Sigmoid colon (tissue), 7 donors: ENCODE data around the gene PRICKLE2. TPM values are rescaled to one million over a fixed set of nuclear protein-coding genes. Genes with fewer than 3 reads are reported as not detected.
A peak's percentile ranks its signal among the peaks of the same experiment; 100 is the strongest.

Experiments
- DNase-seq: peaks from one replicate; pipeline ENCODE4 v3.0.0-alpha.2; 2019
- H3K27ac ChIP-seq, 4 donors: fragments of 200-600 bp; sonication (generic); one replicate each; pipeline ENCODE4 v1.5.1; 2016 to 2019; ENCODE audit warnings: mild to moderate bottlenecking in 1 of 4
- H3K27me3 ChIP-seq, 3 donors: fragments of 200-600 bp; sonication (generic); one replicate each; pipeline ENCODE4 v1.5.1; 2019; ENCODE audit warnings: mild to moderate bottlenecking in 1 of 3
- H3K36me3 ChIP-seq, 4 donors: fragments of 200-600 bp; sonication (generic); one replicate each; pipeline ENCODE4 v1.5.1; 2016 to 2019
- H3K4me1 ChIP-seq, 4 donors: fragments of 200-600 bp; sonication (generic); one replicate each; pipeline ENCODE4 v1.5.1; 2017 to 2019
- H3K4me3 ChIP-seq, 4 donors: fragments of 200-600 bp; sonication (generic); one replicate each; pipeline ENCODE4 v1.5.1; 2017 to 2019; ENCODE audit warnings: mild to moderate bottlenecking in 2 of 4, moderate library complexity in 1 of 4
- H3K9me3 ChIP-seq, 4 donors: fragments of 200-600 bp in 3 of 4; sonication (generic) in 3 of 4; one replicate each; pipeline versions ENCODE4 v1.5.1 to v1.6.1; 2013 to 2019
- EP300 ChIP-seq, 4 donors: sonication (generic); formaldehyde crosslinking; IDR thresholded peaks; one replicate each; pipeline ENCODE4 v1.6.1; 2017; ENCODE audit warnings: antibody characterized with exemption in 4 of 4
- POLR2A ChIP-seq, 2 donors: fragments of 450-650 bp; IDR thresholded peaks; one replicate each; pipeline ENCODE4 v1.6.1; 2016; ENCODE audit warnings: antibody characterized with exemption in 2 of 2, mild to moderate bottlenecking in 2 of 2, moderate library complexity in 2 of 2
- POLR2AphosphoS5 ChIP-seq, 4 donors: sonication (generic); formaldehyde crosslinking; IDR thresholded peaks; one replicate each; pipeline ENCODE4 v1.6.1; 2017; ENCODE audit warnings: antibody characterized with exemption in 4 of 4
- WGBS, 2 donors: extraction: QIAGEN DNeasy Blood & Tissue Kit; methylation state at CpG; one replicate each; pipeline ENCODE4 v1.1.7; 2013; 5-methylcytosine and 5-hydroxymethylcytosine counted together
- intact Hi-C: fragments of 100-400 bp; cut with DNase I; formaldehyde crosslinking; loops from one replicate; pipeline ENCODE4 v1.15.1; 2023
- polyA plus RNA-seq, 3 donors: library from polyadenylated mRNA; stranded (reverse); fragments of 200-250 nt; gene quantifications; one replicate each; pipeline ENCODE4 v1.2.3, GENCODE V29; 2013
- total RNA-seq, 4 donors: library from RNA; depleted of rRNA; stranded (reverse); fragments of >200 nt; gene quantifications; one replicate each; pipeline ENCODE4 v1.1.0, GENCODE V29; 2016
- TF ChIP-seq, protein P1 (sequence below), 4 experiments: fragments of 450-650 bp in 3 of 4; fragments of 200-600 bp in 1 of 4; IDR thresholded peaks; one replicate each; pipeline ENCODE4 v1.5.1; 2016 to 2019; ENCODE audit warnings: antibody characterized with exemption in 4 of 4, mild to moderate bottlenecking in 3 of 4, moderate library complexity in 2 of 4
- donor health status: healthy with polysubstance abuse.
- donor health status: Bipolar disorder and iron deficiency.
- donor health status: healthy.

Gene PRICKLE2
- total and polyA plus RNA-seq, 7 donors = 0.69 to 96.7 (median 61.1) TPM

DNA sequence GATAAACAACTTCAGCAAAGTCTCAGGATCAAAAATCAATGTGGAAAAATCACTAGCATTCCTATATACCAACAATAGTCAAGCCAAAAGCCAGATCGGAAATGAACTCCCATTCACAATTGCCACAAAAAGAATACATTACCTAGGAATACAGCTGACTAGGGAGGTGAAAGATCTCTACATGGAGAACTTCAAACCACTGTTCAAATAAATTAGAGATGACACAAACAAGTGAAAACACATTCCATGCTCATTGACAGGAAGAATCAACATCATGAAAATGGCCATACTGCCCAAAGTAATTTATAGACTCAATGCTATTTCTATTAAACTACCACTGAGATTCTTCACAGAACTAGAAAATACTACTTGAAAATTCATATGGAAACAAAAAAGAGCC lies 107.8 kb downstream of the PRICKLE2 start:
- H3K27me3 ChIP-seq = no peaks in the 10 kb centered on the region

DNA sequence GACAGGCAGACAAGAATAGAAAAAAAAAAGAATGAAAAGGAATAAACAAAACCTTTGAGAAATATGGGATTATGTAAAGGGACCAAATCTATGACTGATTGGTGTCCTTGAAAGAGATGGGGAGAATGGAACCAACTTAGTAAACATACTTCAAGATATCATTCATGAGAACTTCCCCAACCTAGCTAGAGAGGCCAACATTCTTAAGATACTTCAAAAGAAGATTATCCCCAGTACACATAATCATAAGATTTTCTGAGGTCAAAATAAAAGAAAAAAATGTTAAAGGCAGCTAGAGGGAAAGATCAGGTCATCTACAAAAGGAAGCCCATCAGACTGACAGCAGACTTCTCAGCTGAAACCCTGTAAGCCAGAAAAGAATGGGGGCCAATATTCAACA lies 110.6 kb downstream of the PRICKLE2 start:
- no peak for DNase-seq
- no peak overlapping the region for H3K4me3 ChIP-seq
- no peaks in the 10 kb centered on the region for H3K27me3 ChIP-seq
- TF ChIP-seq EP300 (IDR thresholded peaks at IDR 0.05) = no peak
- TF ChIP-seq POLR2A (IDR thresholded peaks at IDR 0.05) = no peak
- TF ChIP-seq, protein P1, sequence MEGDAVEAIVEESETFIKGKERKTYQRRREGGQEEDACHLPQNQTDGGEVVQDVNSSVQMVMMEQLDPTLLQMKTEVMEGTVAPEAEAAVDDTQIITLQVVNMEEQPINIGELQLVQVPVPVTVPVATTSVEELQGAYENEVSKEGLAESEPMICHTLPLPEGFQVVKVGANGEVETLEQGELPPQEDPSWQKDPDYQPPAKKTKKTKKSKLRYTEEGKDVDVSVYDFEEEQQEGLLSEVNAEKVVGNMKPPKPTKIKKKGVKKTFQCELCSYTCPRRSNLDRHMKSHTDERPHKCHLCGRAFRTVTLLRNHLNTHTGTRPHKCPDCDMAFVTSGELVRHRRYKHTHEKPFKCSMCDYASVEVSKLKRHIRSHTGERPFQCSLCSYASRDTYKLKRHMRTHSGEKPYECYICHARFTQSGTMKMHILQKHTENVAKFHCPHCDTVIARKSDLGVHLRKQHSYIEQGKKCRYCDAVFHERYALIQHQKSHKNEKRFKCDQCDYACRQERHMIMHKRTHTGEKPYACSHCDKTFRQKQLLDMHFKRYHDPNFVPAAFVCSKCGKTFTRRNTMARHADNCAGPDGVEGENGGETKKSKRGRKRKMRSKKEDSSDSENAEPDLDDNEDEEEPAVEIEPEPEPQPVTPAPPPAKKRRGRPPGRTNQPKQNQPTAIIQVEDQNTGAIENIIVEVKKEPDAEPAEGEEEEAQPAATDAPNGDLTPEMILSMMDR (IDR thresholded peaks at IDR 0.05) = no peak
- TF ChIP-seq POLR2AphosphoS5 (IDR thresholded peaks at IDR 0.05) = no peak
- peaks cover 0 to 38% (median 20%) of the 10 kb centered on the region in 4 donors for H3K4me1 ChIP-seq
- peaks cover 0 to 5% (median 0%) of the 10 kb centered on the region in 4 donors for H3K36me3 ChIP-seq
- intact Hi-C loops = no loop called here
- no peak overlapping the region for H3K27ac ChIP-seq
- H3K9me3 ChIP-seq = peaks cover 0 to 2% (median 0%) of the 10 kb centered on the region in 4 donors

More for the DNA sequence above, 107.8 kb downstream of the PRICKLE2 start:
- WGBS, 2 donors = 85 to 88% methylated on average over 1 of the region's 1 CpG
- Histone ChIP-seq H3K9me3 (peaks cover 0 to 2% (median 0%) of the 10 kb centered on the region in 4 donors), H3K27ac (no peak overlapping the region), H3K36me3 (peaks cover 0 to 16% (median 0%) of the 10 kb centered on the region in 4 donors), H3K4me1 (peaks cover 0 to 41% (median 34%) of the 10 kb centered on the region in 4 donors), H3K4me3 (no peak overlapping the region)
- TF ChIP-seq EP300 (IDR thresholded peaks at IDR 0.05) (no peak), POLR2A (IDR thresholded peaks at IDR 0.05) (no peak), POLR2AphosphoS5 (IDR thresholded peaks at IDR 0.05) (no peak)
- TF ChIP-seq, protein P1 (IDR thresholded peaks at IDR 0.05) = no peak
- no peak for DNase-seq
- intact Hi-C loops = no loop called here

DNA sequence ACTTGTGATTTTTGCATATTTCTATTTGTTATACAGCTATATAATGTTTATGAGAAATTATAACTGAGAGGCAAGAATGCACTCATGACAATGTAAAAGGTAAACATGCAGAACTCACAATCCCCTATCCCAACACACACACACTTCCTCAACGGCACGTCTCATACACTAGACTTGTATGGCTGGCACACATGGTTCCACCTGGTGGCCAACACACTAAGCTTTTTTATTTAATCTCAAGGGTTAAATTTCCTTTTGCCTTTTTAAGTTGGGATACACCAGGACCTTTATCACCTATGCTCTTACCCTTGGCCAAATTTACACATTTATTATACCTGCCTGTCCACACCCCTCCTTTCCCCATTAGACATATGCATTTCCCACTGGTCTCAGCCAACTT lies 113.4 kb downstream of the PRICKLE2 start:
- DNase-seq = no peak
- 32 to 61% methylated on average over 2 of the region's 2 CpGs for WGBS, 2 donors
- H3K4me3 ChIP-seq = no peak overlapping the region
- intact Hi-C loops = no loop called here
- peaks cover 0 to 56% (median 31%) of the 10 kb centered on the region in 4 donors for H3K4me1 ChIP-seq
- peaks cover 0 to 2% (median 0%) of the 10 kb centered on the region in 4 donors for H3K9me3 ChIP-seq
- H3K27ac ChIP-seq = no peak overlapping the region
- H3K27me3 ChIP-seq = no peaks in the 10 kb centered on the region
- TF ChIP-seq POLR2AphosphoS5 (IDR thresholded peaks at IDR 0.05) (no peak), POLR2A (IDR thresholded peaks at IDR 0.05) (no peak), EP300 (IDR thresholded peaks at IDR 0.05) (no peak)
- TF ChIP-seq, protein P1 (IDR thresholded peaks at IDR 0.05) = no peak
- no peaks in the 10 kb centered on the region for H3K36me3 ChIP-seq

DNA sequence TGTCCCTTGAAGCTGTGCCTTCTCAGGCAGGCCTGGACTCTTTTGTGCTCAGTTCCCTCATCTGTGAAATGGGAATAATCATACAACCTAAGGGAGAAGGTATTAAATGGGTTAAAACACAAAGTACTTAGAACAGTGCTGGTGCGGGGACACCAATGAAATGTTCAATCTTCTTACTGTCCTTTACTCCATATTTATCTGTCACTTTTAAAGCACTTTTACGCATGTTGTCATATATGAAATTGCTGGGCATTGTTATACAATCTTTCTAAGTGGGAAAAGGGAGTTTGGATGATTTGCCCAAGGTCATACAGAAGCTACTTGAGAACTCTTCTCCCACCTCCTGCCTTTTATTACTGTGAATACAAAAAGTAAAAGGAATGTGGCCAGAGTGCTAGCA lies 114.2 kb downstream of the PRICKLE2 start:
- intact Hi-C loops = no loop called here
- H3K4me1 ChIP-seq = peaks cover 0 to 64% (median 39%) of the 10 kb centered on the region in 4 donors
- H3K27me3 ChIP-seq = no peaks in the 10 kb centered on the region
- H3K9me3 ChIP-seq = peaks cover 0 to 2% (median 0%) of the 10 kb centered on the region in 4 donors
- TF ChIP-seq POLR2AphosphoS5 (IDR thresholded peaks at IDR 0.05) (no peak), POLR2A (IDR thresholded peaks at IDR 0.05) (no peak), EP300 (IDR thresholded peaks at IDR 0.05) (no peak)
- TF ChIP-seq, protein P1 (IDR thresholded peaks at IDR 0.05) = no peak
- WGBS, 2 donors = 88 to 91% methylated on average over 2 of the region's 2 CpGs
- peak overlapping the region in 1 of 4 donors; percentile 35 for H3K27ac ChIP-seq
- DNase-seq = no peak
- H3K36me3 ChIP-seq = no peaks in the 10 kb centered on the region
- no peak overlapping the region for H3K4me3 ChIP-seq

DNA sequence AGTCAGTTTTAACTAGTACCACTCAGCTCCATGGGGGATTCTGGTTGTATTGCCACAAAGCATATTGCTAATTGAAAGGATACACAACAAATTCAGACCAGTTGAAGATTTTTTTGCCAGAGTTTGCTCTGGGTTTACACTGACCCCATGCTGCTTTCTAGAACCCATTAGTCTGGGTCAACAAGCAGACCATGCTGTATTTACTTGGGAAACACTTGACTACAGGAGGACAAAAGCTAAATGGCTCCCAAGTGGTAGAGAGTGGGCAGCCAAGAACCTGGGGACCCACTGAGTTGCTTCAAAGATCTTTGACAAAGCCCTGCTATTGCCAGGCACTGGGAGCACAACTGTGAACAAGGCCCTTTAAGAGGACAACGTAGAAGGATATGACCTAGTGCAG lies 115.2 kb downstream of the PRICKLE2 start:
- no peak for DNase-seq
- intact Hi-C loops = no loop called here
- H3K9me3 ChIP-seq = peaks cover 0 to 2% (median 0%) of the 10 kb centered on the region in 4 donors
- 0 to 38% methylated on average over 1 of the region's 1 CpG for WGBS, 2 donors
- peaks cover 0 to 74% (median 44%) of the 10 kb centered on the region in 4 donors for H3K4me1 ChIP-seq
- no peaks in the 10 kb centered on the region for H3K36me3 ChIP-seq
- no peak overlapping the region for H3K4me3 ChIP-seq
- H3K27ac ChIP-seq = peak overlapping the region in 2 of 4 donors; percentile 6 to 35
- H3K27me3 ChIP-seq = no peaks in the 10 kb centered on the region
- TF ChIP-seq POLR2AphosphoS5 (IDR thresholded peaks at IDR 0.05) (no peak), POLR2A (IDR thresholded peaks at IDR 0.05) (no peak), EP300 (IDR thresholded peaks at IDR 0.05) (no peak)
- TF ChIP-seq, protein P1 (IDR thresholded peaks at IDR 0.05) = no peak
